GM18867 (cell line): ENCODE measurements around the gene NLRP13.
"Not testable (repeated sequence)": the region's sequence is repeated elsewhere in the genome, so short reads cannot be mapped to it uniquely, and the experiment has no call there.

Experiments used
- ATAC-seq: cut with Tn5 transposase; IDR thresholded peaks from one replicate; pipeline ENCODE4 v1.9.1; 2021; ENCODE audit warnings: mild to moderate bottlenecking, moderate library complexity; ENCODE audit not compliant: unreplicated experiment

Gene NLRP13

DNA sequence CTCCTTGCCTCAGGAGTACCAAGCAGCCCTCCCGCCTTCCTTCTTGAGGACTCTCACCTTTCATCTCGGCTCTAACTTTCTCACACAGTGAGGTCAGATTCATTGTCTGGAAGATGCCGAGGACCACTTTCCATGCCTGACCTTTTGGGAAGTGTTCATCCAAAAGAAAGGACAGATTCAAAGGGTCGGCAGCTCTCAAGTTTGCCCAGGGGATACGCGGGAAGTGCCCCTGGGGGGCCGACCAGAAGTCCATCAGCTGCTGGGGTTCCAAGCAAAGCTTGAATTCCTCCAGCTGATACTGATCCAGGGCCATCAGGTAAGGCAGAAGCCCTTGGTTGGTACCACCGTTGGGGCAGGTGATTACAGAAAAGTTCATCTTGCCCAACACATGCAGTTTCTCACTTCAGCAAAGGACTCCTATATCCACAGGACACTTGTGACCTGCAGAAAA lies at the start of gene NLRP13:
TSS of gene NLRP13 (minus strand) at position 401 of the 451 bp plus-strand sequence. CDS start at position 376, 25 bp downstream.
- ATAC-seq, result no peak

GRCh38 chr19:55980415-55980814 lies 48.3 kb upstream of the NLRP13 start:
- no peak for ATAC-seq

- no peak for ATAC-seq
Observed at GRCh38 chr19:55973982-55974381, 41.8 kb upstream of the NLRP13 start.

GRCh38 chr19:55962186-55962585 lies 30.1 kb upstream of the NLRP13 start:
- ATAC-seq, result no peak

DNA sequence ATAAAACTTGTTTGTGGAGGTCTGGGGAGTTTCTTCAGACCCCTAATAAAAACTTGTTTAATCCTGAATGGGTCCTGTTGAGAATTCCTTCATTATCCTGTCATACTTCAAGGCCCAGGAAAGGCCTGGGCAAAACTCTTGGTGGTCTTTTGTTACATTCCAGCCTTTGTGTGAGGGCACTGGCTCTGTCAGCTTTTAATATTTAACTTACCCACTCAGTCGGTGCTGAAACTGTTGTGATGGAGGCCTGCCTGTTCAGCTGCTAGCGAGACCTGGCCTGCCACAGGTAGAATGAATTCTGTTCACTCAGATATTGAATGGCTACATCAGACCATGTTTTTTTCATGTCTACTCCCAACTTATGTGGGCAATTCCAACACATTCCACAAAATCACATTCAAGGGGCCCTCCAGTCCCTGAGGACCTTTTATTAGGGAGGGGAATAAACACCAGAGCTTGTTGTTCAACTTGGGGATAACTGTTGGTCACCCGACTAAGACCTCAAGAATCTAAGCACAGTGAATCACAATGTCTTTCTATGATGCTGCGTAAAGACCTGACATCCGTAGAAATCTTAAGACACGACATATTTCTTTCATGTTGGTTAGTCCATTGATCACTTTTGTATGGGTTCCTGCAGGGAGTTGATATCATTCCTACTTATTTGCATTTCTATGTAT lies 28.0 kb upstream of the NLRP13 start:
- ATAC-seq, result no peak

DNA sequence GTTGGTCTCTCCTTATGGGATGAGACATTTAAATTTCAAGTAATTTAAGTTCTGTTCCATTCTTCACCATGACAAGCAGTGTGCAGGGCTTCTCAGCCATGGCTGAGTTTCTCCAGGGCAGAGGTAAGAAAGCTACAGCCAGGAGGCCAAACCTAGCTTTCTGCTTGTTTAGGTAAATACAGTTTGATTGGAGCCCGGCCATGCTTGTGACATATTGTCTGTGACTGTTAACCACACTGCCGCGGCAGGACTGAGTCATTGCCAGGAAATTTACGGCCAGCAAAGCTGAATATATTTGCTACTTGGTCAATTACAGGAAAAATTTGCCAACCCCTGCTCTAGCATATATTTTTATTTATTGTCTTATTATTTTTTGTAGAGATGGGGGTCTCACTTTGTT lies 26.2 kb upstream of the NLRP13 start:
- ATAC-seq, result no peak

DNA sequence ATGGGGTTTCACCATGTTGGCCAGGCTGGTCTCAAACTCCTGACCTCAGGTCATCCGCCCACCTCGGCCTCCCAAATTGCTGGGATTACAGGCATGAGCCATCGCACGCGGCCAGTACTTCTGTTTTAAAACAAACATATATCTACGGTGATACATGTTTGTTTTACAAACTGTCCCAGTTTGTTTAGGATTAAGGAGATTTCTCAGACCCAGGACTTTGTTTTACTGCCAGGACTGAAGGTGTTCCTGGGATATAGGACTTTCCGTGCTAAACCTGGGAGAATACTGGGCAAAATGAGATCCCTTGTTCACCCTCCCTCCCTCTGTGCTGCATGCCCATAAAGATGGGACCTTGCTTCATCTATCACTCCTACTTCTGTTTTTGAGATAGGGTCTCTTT lies 24.3 kb upstream of the NLRP13 start:
- ATAC-seq, result no peak

- ATAC-seq, result not testable (repeated sequence)
Observed at GRCh38 chr19:55950566-55950965, 18.4 kb upstream of the NLRP13 start.

GRCh38 chr19:55947532-55947931 lies 15.4 kb upstream of the NLRP13 start, which contains the start of gene NLRP8:
Gene NLRP8 (plus strand): TSS chr19:55947832.
- no peak for ATAC-seq

GRCh38 chr19:55940306-55940705 lies 8.2 kb upstream of the NLRP13 start:
- no peak for ATAC-seq

- no peak for ATAC-seq
Observed at GRCh38 chr19:55939206-55939605, 7.1 kb upstream of the NLRP13 start.

DNA sequence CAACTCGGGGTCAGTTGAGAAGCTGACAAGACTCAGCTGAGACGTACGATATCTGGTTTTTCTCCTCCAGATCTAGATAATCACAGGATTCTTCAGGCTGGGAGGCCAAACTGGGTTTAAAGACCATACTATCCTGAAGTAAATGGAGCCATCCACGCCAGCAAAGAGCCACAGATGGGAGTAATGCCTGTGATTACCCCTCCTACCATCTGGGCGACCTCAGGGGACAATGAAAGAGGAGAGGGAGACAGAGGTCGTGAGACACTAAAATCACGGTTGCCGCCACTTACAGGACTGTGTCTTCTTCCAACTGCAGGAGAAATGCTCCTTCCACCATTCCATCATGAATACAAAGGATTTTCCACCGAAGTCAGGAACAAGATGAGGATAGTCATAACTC lies 3.1 kb upstream of the NLRP13 start:
- no peak for ATAC-seq

DNA sequence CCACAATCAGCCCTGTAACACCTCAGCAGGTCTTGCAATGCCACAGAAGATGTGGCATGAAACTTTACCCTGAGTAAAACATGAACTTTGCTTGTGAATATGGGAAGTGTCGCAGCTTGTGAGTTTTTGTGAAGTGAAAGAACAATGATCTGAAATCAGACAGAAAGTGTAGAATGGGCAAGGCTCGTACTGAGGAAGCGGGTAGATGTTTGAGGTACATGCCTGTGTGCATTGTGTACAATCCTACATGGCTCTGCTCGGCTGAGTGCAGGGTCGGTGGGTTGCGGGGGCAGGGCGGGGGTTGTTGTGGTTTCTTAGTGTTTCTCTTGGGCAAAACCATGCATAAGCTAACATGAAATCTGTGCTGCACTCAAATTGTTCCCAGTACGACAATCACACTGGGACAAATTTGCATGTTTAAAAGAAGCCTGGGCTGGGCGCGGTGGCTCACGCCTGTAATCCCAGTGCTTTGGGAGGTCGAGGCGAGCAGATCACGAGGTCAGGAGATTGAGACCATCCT lies 1.1 kb downstream of the NLRP13 start:
- no peak for ATAC-seq

DNA sequence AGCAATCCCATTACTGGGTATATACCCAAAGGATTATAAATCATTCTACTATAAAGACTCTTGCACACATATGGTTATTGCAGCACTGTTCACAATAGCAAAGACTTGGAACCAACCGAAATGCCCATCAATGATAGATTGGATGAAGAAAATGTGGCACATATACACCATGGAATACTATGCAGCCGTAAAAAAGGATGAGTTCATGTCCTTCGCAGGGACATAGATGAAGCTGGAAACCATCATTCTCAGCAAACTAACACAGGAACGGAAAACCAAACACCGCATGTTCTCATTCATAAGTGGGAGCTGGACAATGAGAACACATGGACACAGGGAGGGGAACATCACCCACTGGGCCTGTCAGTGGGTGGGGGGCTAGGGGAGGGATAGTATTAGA lies 2.9 kb downstream of the NLRP13 start:
- ATAC-seq, result not testable (repeated sequence)

DNA sequence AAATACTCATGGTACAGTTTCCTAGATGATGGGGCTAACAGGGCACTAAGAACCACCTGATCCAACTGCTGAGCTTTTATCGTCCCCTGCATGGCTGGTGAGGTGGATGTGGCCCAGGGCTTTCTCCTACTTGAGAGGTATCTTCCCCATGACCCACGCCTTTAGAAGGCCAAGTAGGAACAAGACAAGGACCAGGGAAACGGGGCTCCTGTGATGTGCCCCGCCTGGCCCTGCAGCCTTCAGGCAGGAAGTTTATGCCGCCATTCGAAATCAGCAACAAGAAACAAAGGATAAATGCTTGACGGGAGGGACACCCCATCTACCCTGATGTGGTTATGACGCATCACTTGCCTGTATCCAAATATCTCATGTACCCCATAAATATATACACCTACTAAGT lies 4.1 kb downstream of the NLRP13 start:
- ATAC-seq, result no peak

GRCh38 chr19:55923556-55923955 lies 8.6 kb downstream of the NLRP13 start:
- ATAC-seq, result no peak

DNA sequence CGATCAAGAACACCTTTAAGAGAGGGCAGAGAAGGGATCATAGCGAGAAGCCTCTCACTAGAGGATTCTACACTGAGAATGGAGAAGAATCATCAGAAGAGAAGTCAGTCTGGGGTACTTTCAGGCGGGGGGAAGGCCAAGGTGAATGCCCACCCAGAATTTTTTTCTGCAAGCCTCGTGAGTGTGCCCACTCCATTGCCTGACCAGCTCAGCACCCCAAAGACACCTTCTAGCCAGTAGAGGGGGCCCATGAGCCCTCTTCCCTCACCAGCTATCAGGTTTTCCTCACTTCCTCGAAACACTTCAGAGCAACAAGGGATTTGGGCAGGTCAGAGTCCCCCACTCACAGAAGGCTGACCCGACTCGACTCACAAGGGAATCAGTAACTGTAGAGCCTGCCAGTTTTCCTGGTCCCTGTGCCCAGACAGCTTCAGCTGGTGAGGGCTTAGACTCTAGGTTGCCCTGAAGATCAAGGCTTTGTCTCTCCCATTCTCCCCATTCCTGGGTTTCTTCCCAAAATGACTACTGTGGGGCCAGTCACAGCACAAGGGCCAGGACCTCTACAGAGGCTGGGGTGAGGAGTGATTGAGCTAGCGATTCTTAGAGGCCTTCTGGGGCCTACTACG lies 18.4 kb downstream of the NLRP13 start:
- no peak for ATAC-seq

DNA sequence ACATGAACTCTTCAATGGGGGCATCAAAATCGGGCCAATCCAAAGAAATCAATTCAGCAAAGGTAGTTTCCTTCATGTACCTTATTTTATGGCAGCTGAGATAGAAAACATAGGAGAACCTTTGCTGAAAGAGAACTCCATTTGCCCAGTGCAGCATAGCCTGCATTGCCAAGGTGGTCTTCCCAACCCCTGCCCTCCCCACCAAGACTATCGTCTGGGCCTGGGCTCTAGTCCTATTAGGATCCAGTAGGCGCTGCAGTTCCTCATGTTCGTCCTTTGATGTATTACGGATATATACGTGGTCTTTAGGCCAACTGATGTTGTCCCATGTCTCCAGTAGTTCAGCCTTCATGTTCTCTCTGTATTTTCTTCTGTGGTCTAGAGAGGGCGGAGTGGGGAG lies 19.2 kb downstream of the NLRP13 start:
- ATAC-seq, result no peak

- no peak for ATAC-seq
Observed at GRCh38 chr19:55909801-55910200, 22.3 kb downstream of the NLRP13 start.

- no peak for ATAC-seq
Observed at GRCh38 chr19:55907746-55908145, 24.4 kb downstream of the NLRP13 start.

GRCh38 chr19:55907286-55907685 lies 24.9 kb downstream of the NLRP13 start:
- no peak for ATAC-seq

- ATAC-seq, result no peak
Observed at GRCh38 chr19:55902080-55902751, 29.9 kb downstream of the NLRP13 start.
